Choroid plexus epithelial cell (primary cell): ENCODE measurements around the gene FAM222B.

ENCODE experiments used
- DNase-seq: peaks from one replicate; pipeline ENCODE4 v3.0.0-alpha.2; 2010; ENCODE audit warnings: low read depth
- H3K4me3 ChIP-seq: 2 replicates; pipeline ENCODE4 v1.5.1; 2011; ENCODE audit warnings: low read depth, mild to moderate bottlenecking, control low read depth, low read length, moderate library complexity
- CTCF ChIP-seq: conservative IDR thresholded peaks from 2 replicates; pipeline ENCODE4 v1.5.1; 2011; ENCODE audit warnings: low read depth, mild to moderate bottlenecking, control low read depth, inconsistent platforms, low read length, moderate library complexity

FAM222B gene

GRCh38 chr17:28834420-28834819 is 8.2 kb downstream of the FAM222B start:
- H3K4me3 ChIP-seq = no peak overlapping the region
- DNase-seq = no peak
- no peak for TF ChIP-seq CTCF

- peak; percentile 49 for DNase-seq
- no peak for TF ChIP-seq CTCF
- H3K4me3 ChIP-seq = no peak overlapping the region
Observed at GRCh38 chr17:28828294-28829040, 14.1 kb downstream of the FAM222B start.

- no peak overlapping the region for H3K4me3 ChIP-seq
- TF ChIP-seq CTCF = no peak
Observed at GRCh38 chr17:28827672-28828071, 14.9 kb downstream of the FAM222B start.

GRCh38 chr17:28819582-28819981 is 23.0 kb downstream of the FAM222B start:
- no peak for TF ChIP-seq CTCF
- no peak overlapping the region for H3K4me3 ChIP-seq
- DNase-seq = no peak

More at GRCh38 chr17:28827672-28828071, 14.9 kb downstream of the FAM222B start:
- DNase-seq = no peak

- no peak for DNase-seq
- TF ChIP-seq CTCF = no peak
- no peak overlapping the region for H3K4me3 ChIP-seq
Observed at GRCh38 chr17:28818819-28819221, 23.8 kb downstream of the FAM222B start.

GRCh38 chr17:28816540-28816939 is 26.1 kb downstream of the FAM222B start:
- no peak for TF ChIP-seq CTCF
- H3K4me3 ChIP-seq = no peak overlapping the region
- no peak for DNase-seq
